Spleen (tissue), 11 donors: ENCODE results near the gene ECEL1. TPM values are rescaled to one million over a fixed set of nuclear protein-coding genes. Genes with fewer than 3 reads are reported as not detected.

Source experiments
- DNase-seq: peaks from one replicate; pipeline ENCODE4 v3.0.0-alpha.2; 2020
- H3K27ac ChIP-seq, 8 donors: fragments of 200-600 bp; sonication (generic) in 7 of 8; 1 replicate in 4 of 8; 2 replicates in 4 of 8; pipeline versions ENCODE4 v1.5.0 to v1.8.0; 2016 to 2021; ENCODE audit warnings: inconsistent platforms in 4 of 8, mild to moderate bottlenecking in 4 of 8, moderate library complexity in 1 of 8
- H3K27me3 ChIP-seq, 7 donors: fragments of 200-600 bp; sonication (generic) in 6 of 7; replicated peaks in 1 of 7; 1 replicate in 4 of 7; 2 replicates in 3 of 7; pipeline versions ENCODE4 v1.5.0 to v1.8.0; 2016 to 2021; ENCODE audit warnings: inconsistent platforms in 3 of 7, mild to moderate bottlenecking in 1 of 7
- H3K36me3 ChIP-seq, 6 donors: fragments of 200-600 bp; sonication (generic) in 5 of 6; 1 replicate in 4 of 6; 2 replicates in 2 of 6; pipeline versions ENCODE4 v1.5.0 to v1.8.0; 2016 to 2021; ENCODE audit warnings: inconsistent platforms in 2 of 6
- H3K4me1 ChIP-seq, 6 donors: fragments of 200-600 bp; sonication (generic) in 5 of 6; 1 replicate in 3 of 6; 2 replicates in 3 of 6; pipeline versions ENCODE4 v1.5.0 to v1.8.0; 2016 to 2021; ENCODE audit warnings: inconsistent platforms in 3 of 6
- H3K4me3 ChIP-seq, 8 donors: fragments of 200-600 bp; sonication (generic) in 7 of 8; 1 replicate in 4 of 8; 2 replicates in 4 of 8; pipeline versions ENCODE4 v1.5.0 to v1.8.0; 2016 to 2021; ENCODE audit warnings: inconsistent platforms in 4 of 8, mild to moderate bottlenecking in 4 of 8, moderate library complexity in 2 of 8
- H3K9me3 ChIP-seq, 8 donors: fragments of 200-600 bp; sonication (generic) in 7 of 8; 1 replicate in 4 of 8; 2 replicates in 4 of 8; pipeline versions ENCODE4 v1.5.0 to v1.8.0; 2016 to 2021; ENCODE audit warnings: inconsistent platforms in 4 of 8
- POLR2A ChIP-seq, 3 donors: fragments of 450-650 bp; IDR thresholded peaks; one replicate each; pipeline ENCODE4 v1.5.1; 2017; ENCODE audit warnings: antibody characterized with exemption in 3 of 3, mild to moderate bottlenecking in 1 of 3
- POLR2AphosphoS5 ChIP-seq, 3 donors: sonication (generic); formaldehyde crosslinking; IDR thresholded peaks; one replicate each; pipeline ENCODE4 v1.5.1; 2017; ENCODE audit warnings: antibody characterized with exemption in 3 of 3
- WGBS, 5 donors: extraction: QIAGEN DNeasy Blood & Tissue Kit in 3 of 5; methylation state at CpG; one replicate each; pipeline versions ENCODE4 v1.1.5 to v1.1.7; 2013 to 2018; 5-methylcytosine and 5-hydroxymethylcytosine counted together
- intact Hi-C: fragments of 100-400 bp; cut with DNase I; formaldehyde crosslinking; loops from one replicate; pipeline ENCODE4 v1.15.0; 2023; ENCODE audit warnings: low total_unique reads
- polyA plus RNA-seq, 3 donors: library from polyadenylated mRNA; stranded (reverse); fragments of 200-250 nt; gene quantifications; one replicate each; pipeline ENCODE4 v1.2.1, GENCODE V29; 2013
- total RNA-seq, 7 donors: library from RNA; depleted of rRNA in 3 of 7; stranded (reverse); fragments of >200 nt in 3 of 7; fragmentation: NEBNext Ultra II Directional in 4 of 7; extraction: Animal tissue kit (Norgen Biotek cat#: 25700) in 4 of 7; gene quantifications; one replicate each; pipeline versions ENCODE4 v1.1.0 to v1.2.1, GENCODE V29; 2016 to 2021
- TF ChIP-seq, protein P1 (sequence below), 11 experiments: fragments of 200-600 bp in 7 of 11; fragments of 450-650 bp in 4 of 11; sonication (generic) in 4 of 11; IDR thresholded peaks in 8 of 11; conservative IDR thresholded peaks in 3 of 11; 1 replicate in 7 of 11; 2 replicates in 4 of 11; pipeline versions ENCODE4 v1.4.0 to v1.8.0; 2016 to 2021; ENCODE audit warnings: antibody characterized with exemption in 11 of 11, inconsistent platforms in 4 of 11, mild to moderate bottlenecking in 1 of 11
- donor health status: healthy with polysubstance abuse.
- donor health status: DM: no; HTN: no; CAD: no; lungs with moderate emphysema.
- donor health status: DM: no; HTN: no; CAD: no.
- donor health status: Bipolar disorder and iron deficiency.
- donor health status: healthy.
- donor health status: DM: no; HTN: no; CAD: no.
- donor health status: DM: yes; HTN: yes; CAD: no.

The ECEL1 gene
- total and polyA plus RNA-seq, 10 donors = 0.10 to 23.1 (median 0.32) TPM; not detected in 2

DNA sequence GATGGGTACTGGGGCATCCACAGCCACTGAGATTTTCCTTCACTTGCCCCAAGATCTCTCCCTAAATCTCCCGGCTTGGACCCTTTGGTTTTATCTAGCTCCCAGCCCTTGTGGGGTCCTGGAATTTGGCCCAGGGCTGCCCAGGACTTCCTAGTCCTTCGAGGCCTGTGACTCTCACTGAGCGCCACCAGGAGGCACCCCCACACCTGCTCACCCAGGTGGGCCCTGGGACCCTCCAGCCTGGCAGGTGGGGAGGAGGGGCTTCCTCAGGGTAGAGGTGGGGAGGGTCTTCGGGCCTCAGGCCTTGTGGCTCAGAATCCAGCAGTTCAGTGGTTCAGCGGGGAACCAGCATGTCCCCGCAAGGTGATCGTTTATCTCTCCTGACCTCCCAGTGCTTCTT lies 20.6 kb upstream of the ECEL1 start:
- H3K4me3 ChIP-seq = no peak overlapping the region
- 75 to 95% (median 84%) methylated on average over 3 to 7 of the region's 7 CpGs for WGBS, 5 donors
- no peak for DNase-seq
- H3K36me3 ChIP-seq = no peaks in the 10 kb centered on the region
- H3K9me3 ChIP-seq = no peaks in the 10 kb centered on the region
- peaks cover 0 to 7% (median 5%) of the 10 kb centered on the region in 6 donors for H3K4me1 ChIP-seq
- H3K27ac ChIP-seq = no peak overlapping the region
- H3K27me3 ChIP-seq = peaks cover 2 to 64% (median 15%) of the 10 kb centered on the region in 7 donors
- intact Hi-C loops = no loop called here
- TF ChIP-seq, protein P1, sequence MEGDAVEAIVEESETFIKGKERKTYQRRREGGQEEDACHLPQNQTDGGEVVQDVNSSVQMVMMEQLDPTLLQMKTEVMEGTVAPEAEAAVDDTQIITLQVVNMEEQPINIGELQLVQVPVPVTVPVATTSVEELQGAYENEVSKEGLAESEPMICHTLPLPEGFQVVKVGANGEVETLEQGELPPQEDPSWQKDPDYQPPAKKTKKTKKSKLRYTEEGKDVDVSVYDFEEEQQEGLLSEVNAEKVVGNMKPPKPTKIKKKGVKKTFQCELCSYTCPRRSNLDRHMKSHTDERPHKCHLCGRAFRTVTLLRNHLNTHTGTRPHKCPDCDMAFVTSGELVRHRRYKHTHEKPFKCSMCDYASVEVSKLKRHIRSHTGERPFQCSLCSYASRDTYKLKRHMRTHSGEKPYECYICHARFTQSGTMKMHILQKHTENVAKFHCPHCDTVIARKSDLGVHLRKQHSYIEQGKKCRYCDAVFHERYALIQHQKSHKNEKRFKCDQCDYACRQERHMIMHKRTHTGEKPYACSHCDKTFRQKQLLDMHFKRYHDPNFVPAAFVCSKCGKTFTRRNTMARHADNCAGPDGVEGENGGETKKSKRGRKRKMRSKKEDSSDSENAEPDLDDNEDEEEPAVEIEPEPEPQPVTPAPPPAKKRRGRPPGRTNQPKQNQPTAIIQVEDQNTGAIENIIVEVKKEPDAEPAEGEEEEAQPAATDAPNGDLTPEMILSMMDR (IDR thresholded peaks at IDR 0.05 in 8 of 11, conservative IDR thresholded peaks at IDR 0.05 in 3 of 11) = no peak
- no peak for TF ChIP-seq POLR2AphosphoS5 (IDR thresholded peaks at IDR 0.05)
- no peak for TF ChIP-seq POLR2A (IDR thresholded peaks at IDR 0.05)

DNA sequence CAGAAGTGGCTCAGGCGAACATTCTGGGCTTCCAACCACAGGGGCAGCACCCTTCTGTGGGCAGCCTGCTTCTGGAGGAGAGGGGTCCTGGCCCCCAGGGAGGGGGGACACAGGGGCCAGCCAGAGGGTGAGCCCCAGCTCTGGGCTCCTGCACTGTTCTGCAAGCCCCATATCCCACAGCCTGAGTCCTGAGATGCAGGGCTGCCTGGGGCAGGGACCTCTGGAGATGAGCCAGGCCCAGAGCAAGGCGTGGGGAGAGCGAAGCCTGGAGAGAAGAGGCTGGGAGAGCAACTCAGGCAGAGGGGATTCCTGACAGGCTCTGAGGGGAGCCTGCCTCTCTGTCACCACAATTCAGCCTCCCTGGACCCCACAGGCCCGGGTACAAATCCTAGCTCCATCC lies 19.1 kb upstream of the ECEL1 start:
- 74 to 87% (median 79%) methylated on average over 4 of the region's 4 CpGs for WGBS, 5 donors
- intact Hi-C loops = no loop called here
- Histone ChIP-seq H3K27me3 (peaks cover 4 to 65% (median 28%) of the 10 kb centered on the region in 7 donors), H3K9me3 (no peaks in the 10 kb centered on the region), H3K4me3 (no peak overlapping the region), H3K36me3 (no peaks in the 10 kb centered on the region), H3K4me1 (peaks cover 0 to 23% (median 18%) of the 10 kb centered on the region in 6 donors), H3K27ac (no peak overlapping the region)
- no peak for DNase-seq
- TF ChIP-seq, protein P1 (IDR thresholded peaks at IDR 0.05 in 8 of 11, conservative IDR thresholded peaks at IDR 0.05 in 3 of 11) = no peak

GRCh38 chr2:232505856-232506255 lies 18.2 kb upstream of the ECEL1 start:
- Histone ChIP-seq H3K27ac (no peak overlapping the region), H3K9me3 (no peaks in the 10 kb centered on the region), H3K4me3 (no peak overlapping the region), H3K36me3 (no peaks in the 10 kb centered on the region), H3K4me1 (peaks cover 0 to 31% (median 22%) of the 10 kb centered on the region in 6 donors), H3K27me3 (peaks cover 4 to 65% (median 28%) of the 10 kb centered on the region in 7 donors)
- intact Hi-C loops = no loop called here
- DNase-seq = no peak
- no peak for TF ChIP-seq POLR2A (IDR thresholded peaks at IDR 0.05)
- TF ChIP-seq POLR2AphosphoS5 (IDR thresholded peaks at IDR 0.05) = no peak
- TF ChIP-seq, protein P1 (IDR thresholded peaks at IDR 0.05 in 8 of 11, conservative IDR thresholded peaks at IDR 0.05 in 3 of 11) = no peak
- 44 to 56% (median 51%) methylated on average over 6 to 10 of the region's 10 CpGs for WGBS, 5 donors

DNA sequence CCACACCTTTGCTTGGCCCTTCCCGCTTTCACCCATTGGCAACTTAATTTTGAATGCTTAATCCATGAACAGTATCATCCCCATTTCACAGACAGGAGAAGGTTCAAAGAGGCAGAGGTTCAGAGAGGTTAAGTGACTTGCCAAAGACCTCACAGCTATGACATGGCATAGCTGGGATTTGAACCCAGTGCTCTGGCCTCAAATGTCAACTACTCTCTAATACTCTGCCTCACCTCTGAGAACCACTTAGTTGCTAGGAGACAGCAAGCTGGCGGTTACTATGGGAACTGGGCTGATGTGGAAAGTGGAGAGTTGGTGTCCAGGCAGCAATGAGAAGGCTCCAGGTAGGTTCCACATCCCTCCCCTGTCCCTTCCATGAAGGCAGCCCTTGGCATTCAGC lies 16.8 kb upstream of the ECEL1 start:
- no peaks in the 10 kb centered on the region for H3K36me3 ChIP-seq
- H3K4me3 ChIP-seq = no peak overlapping the region
- no peaks in the 10 kb centered on the region for H3K9me3 ChIP-seq
- TF ChIP-seq POLR2A (IDR thresholded peaks at IDR 0.05) = no peak
- no peak for TF ChIP-seq POLR2AphosphoS5 (IDR thresholded peaks at IDR 0.05)
- TF ChIP-seq, protein P1 (IDR thresholded peaks at IDR 0.05 in 8 of 11, conservative IDR thresholded peaks at IDR 0.05 in 3 of 11) = no peak
- intact Hi-C loops = no loop called here
- H3K4me1 ChIP-seq = peaks cover 0 to 31% (median 23%) of the 10 kb centered on the region in 6 donors
- 70 to 94% (median 91%) methylated on average over 2 of the region's 2 CpGs for WGBS, 5 donors
- DNase-seq = no peak
- H3K27ac ChIP-seq = no peak overlapping the region
- H3K27me3 ChIP-seq = peaks cover 4 to 79% (median 28%) of the 10 kb centered on the region in 7 donors
